Islet of Langerhans (tissue), 1 donor: Measurements from ENCODE around the gene PCNX3.
"Not testable (repeated sequence)": the region's sequence is repeated elsewhere in the genome, so short reads cannot be mapped to it uniquely, and the experiment has no call there.

Experiments used
- FAIRE-seq: peaks from one replicate; lab custom pipeline; 2011; peaks lifted over from hg19 to GRCh38; lab: Jason Lieb, UNC

PCNX3 gene

DNA sequence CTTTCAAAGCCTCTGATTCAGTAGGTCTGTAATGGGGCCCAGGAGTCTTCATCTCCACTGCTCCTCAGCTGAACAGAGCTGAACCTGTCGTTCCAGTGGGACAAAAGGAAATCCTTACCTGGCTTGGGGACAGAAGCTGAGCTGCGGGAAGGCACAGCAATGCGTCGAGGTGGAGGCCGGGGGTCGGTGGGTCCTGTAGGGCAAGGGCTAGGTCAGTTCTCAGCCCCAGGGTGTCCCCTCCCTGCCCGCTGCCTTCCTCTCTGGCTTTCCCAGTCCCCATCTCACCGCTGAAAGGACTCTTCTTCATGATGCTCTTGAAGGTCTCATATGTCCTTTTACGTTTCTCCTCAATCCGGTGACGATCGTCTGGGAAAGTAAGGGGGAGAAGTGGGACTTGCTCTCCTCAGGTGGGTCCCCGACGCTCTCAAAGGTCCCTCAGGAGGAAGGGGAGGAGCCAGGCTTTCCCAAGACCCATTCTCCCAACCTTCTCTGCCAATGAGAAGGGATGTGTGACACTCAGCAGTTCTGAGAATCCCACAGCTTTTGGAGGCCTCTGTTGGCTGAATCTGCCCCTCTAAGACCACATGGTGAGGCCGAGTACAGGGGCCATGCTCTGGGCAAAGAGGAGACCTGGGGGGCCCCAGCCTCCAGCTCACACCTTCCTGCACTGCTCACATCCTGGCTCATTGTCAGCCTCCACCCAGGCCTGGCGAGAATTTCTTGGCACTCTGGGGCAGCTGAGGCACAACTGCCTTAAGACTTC, 40.2 kb downstream of the PCNX3 start:
- FAIRE-seq, result no peak

DNA sequence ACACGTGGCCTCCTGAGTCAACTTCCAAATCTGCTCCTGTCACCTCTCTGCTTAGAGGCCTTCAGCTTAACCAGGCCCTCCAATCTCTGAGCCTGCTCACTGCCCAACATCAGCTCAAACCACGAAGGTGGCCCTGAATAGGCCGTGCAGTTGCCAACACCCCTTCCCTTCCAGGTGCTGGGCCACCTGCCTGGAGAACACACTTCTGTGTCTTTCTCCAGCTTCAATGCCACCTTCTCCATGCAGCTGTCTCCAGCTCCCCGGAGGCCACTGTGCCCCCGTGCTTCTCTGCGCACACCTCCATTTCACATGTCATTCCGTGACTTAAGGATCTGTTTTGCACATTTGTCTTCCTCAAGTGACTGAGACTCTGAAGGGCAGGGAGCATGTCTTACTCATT, 41.9 kb downstream of the PCNX3 start:
- no peak for FAIRE-seq

- no peak for FAIRE-seq
These were observed 42.8 kb downstream of the PCNX3 start for GRCh38 chr11:65658174-65659021.

DNA sequence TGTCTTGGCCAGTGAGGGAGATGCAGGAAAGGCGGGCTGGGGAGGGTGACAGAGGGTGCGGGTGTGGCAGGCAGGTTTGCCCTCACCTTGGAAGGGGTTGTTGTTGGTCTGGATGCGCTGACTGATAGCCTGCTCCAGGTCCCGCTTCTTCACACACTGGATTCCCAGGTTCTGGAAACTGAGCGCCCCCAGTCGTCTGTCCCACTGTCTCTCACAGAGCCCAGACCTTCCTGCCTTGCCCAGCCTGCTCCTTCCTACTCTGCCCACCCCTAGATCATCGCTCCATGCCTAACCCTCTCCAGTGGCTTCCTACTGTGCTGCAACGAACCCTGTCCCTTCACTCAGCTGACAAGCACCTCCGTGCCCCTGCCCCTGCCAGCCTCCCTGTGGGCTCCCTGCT, 44.5 kb downstream of the PCNX3 start:
- FAIRE-seq, result no peak

DNA sequence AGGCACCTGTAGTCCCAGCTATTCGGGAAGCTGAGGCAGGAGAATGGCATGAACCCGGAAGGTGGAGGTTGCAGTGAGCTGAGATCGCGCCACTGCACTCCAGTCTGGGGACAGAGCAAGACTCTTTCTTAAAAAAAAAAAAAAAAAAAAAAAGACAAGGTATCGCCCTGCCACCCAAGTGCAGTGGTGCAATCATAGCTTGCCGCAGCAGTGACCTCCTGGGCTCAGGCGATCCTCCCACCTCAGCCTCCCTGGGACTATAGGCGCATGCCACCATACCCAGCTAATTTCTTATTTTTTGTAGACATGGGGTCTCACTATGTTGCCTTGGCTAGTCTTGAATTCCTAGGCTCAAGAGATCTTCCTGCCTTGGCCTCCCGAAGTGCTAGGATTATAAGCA, 45.3 kb downstream of the PCNX3 start:
- FAIRE-seq, result not testable (repeated sequence)

- FAIRE-seq, result no peak
These were observed 46.1 kb downstream of the PCNX3 start for GRCh38 chr11:65661599-65662246.

DNA sequence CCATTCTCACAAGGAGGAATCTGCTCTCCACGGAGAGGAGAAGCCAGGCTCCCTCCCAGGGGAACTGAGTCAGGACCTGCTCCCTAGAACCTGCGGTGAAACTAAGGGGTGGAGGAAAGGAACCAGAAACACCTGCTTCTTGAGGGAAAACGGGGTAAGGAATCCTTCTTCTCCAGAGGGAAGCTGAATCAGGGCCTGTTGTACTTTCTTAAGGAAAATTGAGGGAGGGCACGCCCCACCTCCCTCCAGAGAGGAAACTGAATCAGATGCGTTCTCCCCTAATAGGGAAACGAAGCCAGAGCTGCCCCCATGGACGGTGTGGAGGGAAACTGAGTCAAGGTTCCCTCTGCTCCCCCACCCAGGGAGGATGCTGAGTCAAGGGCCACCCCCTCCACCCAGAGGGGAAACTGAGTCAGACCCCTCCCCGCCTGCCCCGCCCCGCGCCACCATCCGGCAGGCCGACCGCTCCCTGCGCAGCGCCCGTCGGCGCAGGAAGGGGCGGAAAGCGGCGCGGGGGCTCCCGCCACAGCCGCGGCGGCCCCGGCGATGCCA, 46.7 kb downstream of the PCNX3 start:
- no peak for FAIRE-seq

DNA sequence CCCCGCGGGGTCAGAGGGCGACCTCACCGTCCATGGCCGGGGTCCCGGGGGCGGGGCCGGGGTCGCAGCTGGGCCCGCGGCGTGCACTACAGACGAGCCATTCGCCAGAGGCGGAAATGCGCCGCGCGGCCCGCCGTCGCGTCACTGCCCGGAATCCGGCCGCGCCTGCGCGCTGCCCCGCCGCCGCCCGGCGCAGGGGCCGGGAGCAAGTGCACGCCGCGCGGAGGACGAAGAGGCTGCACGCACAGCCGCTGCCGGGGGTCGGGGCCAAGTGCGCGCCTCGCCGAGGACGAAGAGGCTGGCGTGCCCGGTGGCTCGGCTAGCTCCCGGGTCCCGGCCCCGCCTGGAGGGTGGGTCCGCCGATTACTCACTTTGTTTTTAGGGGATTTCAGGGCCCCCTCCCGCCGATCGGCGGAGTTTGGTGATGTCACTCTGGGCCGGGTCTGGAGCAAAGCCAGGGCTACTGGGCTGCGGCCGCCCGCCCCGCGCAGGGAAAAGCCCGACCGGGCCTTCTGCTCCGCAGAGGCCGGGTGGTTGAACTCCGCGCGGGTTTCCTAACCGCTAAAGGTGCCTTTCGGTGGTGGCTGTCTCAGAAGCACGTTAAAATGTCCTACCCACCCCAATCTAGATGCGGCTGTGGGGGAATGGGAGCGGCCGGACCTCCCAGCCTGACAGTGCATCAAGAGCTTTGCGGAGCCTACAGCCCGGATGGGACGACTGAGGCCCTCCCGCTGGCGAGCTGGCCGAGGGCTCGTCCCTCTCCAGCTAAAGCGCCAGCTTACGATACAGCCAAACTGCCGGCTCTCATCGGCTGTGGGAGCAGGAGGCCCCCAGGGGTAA, 47.4 kb downstream of the PCNX3 start, which contains the start of gene RELA:
Gene RELA, minus strand, starts transcription at position 118 of the 840 bp plus-strand sequence. Its CDS starts 84 bp downstream, at position 34.
- no peak for FAIRE-seq

- FAIRE-seq, result no peak
These were observed 48.1 kb downstream of the PCNX3 start for GRCh38 chr11:65663639-65664200.

DNA sequence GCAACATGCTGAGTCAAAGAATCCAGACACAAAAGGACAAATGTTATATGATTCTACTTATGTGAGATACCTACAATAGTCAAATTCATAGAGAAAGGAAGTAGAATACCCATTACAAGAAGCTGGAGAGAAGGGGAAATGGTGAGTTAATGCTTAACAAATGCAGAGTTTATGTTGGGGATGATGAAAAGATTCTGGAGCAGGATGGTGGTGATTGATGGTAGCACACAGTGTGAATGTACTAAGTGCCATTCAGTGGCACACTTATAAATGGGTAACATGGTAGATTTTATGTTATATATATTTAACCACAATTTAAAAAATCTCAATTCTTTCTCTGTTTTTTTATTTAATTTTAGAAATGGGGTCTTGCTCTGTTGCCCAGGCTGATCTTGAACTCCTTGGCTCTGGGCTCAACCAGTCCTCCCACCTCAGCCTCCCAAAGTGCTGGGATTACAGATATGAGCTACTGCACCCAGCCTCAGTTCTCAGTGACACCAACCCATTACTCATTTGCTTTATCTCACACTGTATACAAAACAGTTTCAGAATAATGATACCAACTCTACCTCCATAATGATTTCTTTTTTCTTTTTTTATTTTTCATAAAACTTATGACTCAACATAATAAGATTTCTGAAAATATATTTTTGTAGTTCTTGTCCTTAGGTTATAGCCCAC, 56.7 kb downstream of the PCNX3 start:
- FAIRE-seq, result no peak

- no peak for FAIRE-seq
These were observed 57.4 kb downstream of the PCNX3 start for GRCh38 chr11:65672982-65673381.

GRCh38 chr11:65680192-65680743, 64.7 kb downstream of the PCNX3 start:
- no peak for FAIRE-seq

DNA sequence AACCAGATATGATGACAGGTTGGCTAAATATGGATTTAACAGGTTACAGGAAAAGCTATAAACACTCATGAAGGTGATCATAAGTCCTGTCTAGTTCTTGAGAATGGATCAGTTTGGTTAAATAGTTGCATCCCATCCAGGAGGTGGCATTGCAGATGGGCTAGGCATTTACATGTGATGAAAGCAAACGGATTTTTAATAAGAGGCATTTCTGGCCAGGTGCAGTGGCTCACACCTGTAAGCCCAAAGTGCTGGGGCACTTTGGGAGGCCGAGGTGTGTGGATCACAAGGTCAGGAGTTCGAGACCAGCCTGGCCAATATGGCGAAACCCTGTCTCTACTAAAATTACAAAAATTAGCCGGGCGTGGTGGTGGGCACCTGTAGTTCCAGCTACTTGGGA, 67.9 kb downstream of the PCNX3 start:
- FAIRE-seq, result not testable (repeated sequence)

- no peak for FAIRE-seq
These were observed 70.4 kb downstream of the PCNX3 start for GRCh38 chr11:65685981-65686380.
